Measurements from ENCODE around the gene SHFL. TPM values are rescaled to one million over a fixed set of nuclear protein-coding genes. Genes with fewer than 3 reads are reported as not detected.

Gene SHFL
- total and polyA plus RNA-seq, 2 of the 8 experiments (the other 6 are each of a cell fraction or from before 2014, with no cell fraction given), result 25.3 to 37.1 TPM

DNA sequence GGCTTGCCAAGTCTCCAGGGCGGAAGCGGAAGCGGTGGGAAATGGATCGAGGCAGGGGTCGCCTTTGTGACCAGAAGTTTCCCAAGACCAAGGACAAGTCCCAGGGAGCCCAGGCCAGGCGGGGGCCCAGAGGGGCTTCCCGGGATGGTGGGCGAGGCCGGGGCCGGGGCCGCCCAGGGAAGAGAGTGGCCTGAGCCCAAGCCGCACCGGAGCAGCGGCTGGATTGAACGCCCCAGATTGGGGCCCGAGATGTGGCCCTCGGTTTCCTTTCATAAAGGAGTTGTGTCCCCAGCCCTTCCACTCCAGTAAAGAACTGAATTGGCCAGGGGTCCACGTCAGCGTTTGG is 24.8 kb downstream of the SHFL start:
- Histone ChIP-seq H3K79me1 (ENCODE audit: low read depth, low read length) (peaks cover 8% of the 10 kb centered on the region; the same call in 1 of the 2 replicates), H2BK5ac (ENCODE audit: low read depth, low read length) (no peak overlapping the region), H3K14ac (ENCODE audit: insufficient read length) (no peak overlapping the region), H3K4me3 (ENCODE audit: extremely low read depth in 1 of 4, insufficient read depth in 2 of 4, low read depth in 3 of 4, low read length in 4 of 4) (no peak overlapping the region), H3K23me2 (ENCODE audit: low read depth, low read length) (0 out of 2 replicates have a peak, but pooled peaks cover 4% of the 10 kb centered on the region), H3K27me3 (replicated peaks in 1 of 4; ENCODE audit: control insufficient read depth in 3 of 4, extremely low read depth in 1 of 4, insufficient read depth in 3 of 4, low read length in 3 of 4) (no peaks in the 10 kb centered on the region), H4K8ac (ENCODE audit: extremely low read depth, insufficient read depth, low read length) (no peak overlapping the region), H3K18ac (ENCODE audit: extremely low read depth, low read length) (no peak overlapping the region), H3K9ac (replicated peaks in 1 of 4; ENCODE audit: extremely low read depth in 1 of 4, low read depth in 3 of 4, low read length in 3 of 4) (no peak overlapping the region), H3K79me2 (ENCODE audit: control insufficient read depth in 1 of 2, insufficient read depth in 2 of 2, low read length in 2 of 2) (peaks cover 6 to 25% of the 10 kb centered on the region in 2 experiments; a peak in 3 of 4 replicates), H3K9me3 (ENCODE audit: insufficient read depth in 2 of 2, low read depth in 1 of 2, low read length in 1 of 2) (no peaks in the 10 kb centered on the region), H3K4me2 (ENCODE audit: insufficient read depth in 1 of 2, low read depth in 2 of 2, low read length in 2 of 2) (no peak overlapping the region), H2AFZ (ENCODE audit: low read length) (no peak overlapping the region), H2AK5ac (ENCODE audit: low read depth, low read length) (no peak overlapping the region), H2BK120ac (replicated peaks; ENCODE audit: low read depth, low read length) (no peak overlapping the region), H4K91ac (replicated peaks; ENCODE audit: insufficient read length, low read length) (no peak overlapping the region), H2BK12ac (ENCODE audit: low read depth, low read length) (no peak overlapping the region), H4K20me1 (replicated peaks in 1 of 2; ENCODE audit: control insufficient read depth in 1 of 2, insufficient read depth in 2 of 2, low read length in 2 of 2) (peaks cover 13 to 33% of the 10 kb centered on the region in 2 experiments), H3K56ac (replicated peaks; ENCODE audit: insufficient read length, low read depth, low read length) (no peak overlapping the region), H3K27ac (ENCODE audit: low read depth, low read length) (no peak overlapping the region), H2BK15ac (ENCODE audit: low read length) (no peak overlapping the region), H3K23ac (ENCODE audit: insufficient read length) (no peak overlapping the region), H3K36me3 (ENCODE audit: control insufficient read depth in 2 of 4, insufficient read depth in 4 of 4, low read length in 3 of 4) (peaks cover 34 to 62% (median 45%) of the 10 kb centered on the region in 4 experiments), H2BK20ac (ENCODE audit: low read length) (no peak overlapping the region), H3K4ac (replicated peaks; ENCODE audit: insufficient read length, low read depth, low read length) (no peak overlapping the region), H3K4me1 (replicated peaks in 1 of 4; ENCODE audit: control insufficient read depth in 3 of 4, insufficient read depth in 4 of 4, low read length in 3 of 4) (peaks cover 0 to 4% (median 3%) of the 10 kb centered on the region in 4 experiments; a peak in 5 of 7 replicates), H4K5ac (ENCODE audit: insufficient read length, low read depth, low read length) (no peak overlapping the region)
- ChIA-PET CTCF (ENCODE audit: partially characterized antibody) (interaction anchor here (1.1 to 5.0 kb wide), 4 partner anchors 7 to 191 kb away, joined by 3 to 42 read pairs (median 12); partner anchors contain the start of gene ANGPTL6), POLR2A (ENCODE audit: partially characterized antibody) (interaction anchor here (1.0 to 29.1 kb wide), 7 partner anchors 1 to 199 kb away, joined by 4 to 412 read pairs (median 5); partner anchors contain the start of genes ANGPTL6, EIF3G, P2RY11 and PPAN)
- DNase-seq (ENCODE audit: low read depth in 1 of 2, low spot score in 2 of 2) (no peak), FAIRE-seq (no peak)
- WGBS, 2 experiments (ENCODE audit: extremely low coverage in 1 of 2, insufficient coverage in 1 of 2, insufficient read length in 1 of 2, insufficient replicate concordance in 2 of 2, low coverage in 1 of 2, low lambda C conversion rate in 2 of 2, missing lambda C conversion rate in 1 of 2), result 95% methylated on average over 7 of the region's 19 CpGs; no CpG with 5 or more reads in 1 of the 2 experiments
- TF ChIP-seq GTF2F1 (IDR thresholded peaks at IDR 0.05; ENCODE audit: borderline replicate concordance, low read depth, low read length) (no peak), NRF1 (IDR thresholded peaks at IDR 0.05; ENCODE audit: low read depth, low read length) (no peak), SP1 (IDR thresholded peaks at IDR 0.05; ENCODE audit: low read depth, low read length) (no peak), CREB1 (IDR thresholded peaks at IDR 0.05) (no peak), PHF8 (conservative IDR thresholded peaks at IDR 0.05; ENCODE audit: low read depth, low read length) (no peak), HDAC6 (IDR thresholded peaks at IDR 0.05; ENCODE audit: low read depth, low read length) (no peak), TEAD4 (IDR thresholded peaks at IDR 0.05; ENCODE audit: low read depth, low read length) (no peak), HDAC2 (IDR thresholded peaks at IDR 0.05; ENCODE audit: borderline replicate concordance in 1 of 2, low read depth in 2 of 2, low read length in 2 of 2) (no peak), EP300 (IDR thresholded peaks at IDR 0.05; ENCODE audit: borderline replicate concordance in 1 of 2, low read depth in 2 of 2, low read length in 2 of 2) (no peak), RFX5 (IDR thresholded peaks at IDR 0.05; ENCODE audit: borderline replicate concordance, low read depth, low read length) (no peak)
- TF ChIP-seq, protein P1, sequence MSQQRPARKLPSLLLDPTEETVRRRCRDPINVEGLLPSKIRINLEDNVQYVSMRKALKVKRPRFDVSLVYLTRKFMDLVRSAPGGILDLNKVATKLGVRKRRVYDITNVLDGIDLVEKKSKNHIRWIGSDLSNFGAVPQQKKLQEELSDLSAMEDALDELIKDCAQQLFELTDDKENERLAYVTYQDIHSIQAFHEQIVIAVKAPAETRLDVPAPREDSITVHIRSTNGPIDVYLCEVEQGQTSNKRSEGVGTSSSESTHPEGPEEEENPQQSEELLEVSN (IDR thresholded peaks at IDR 0.05), result no peak
